Caki2 (cell line): ENCODE measurements around the gene FAM13C. TPM values are rescaled to one million over a fixed set of nuclear protein-coding genes. Genes with fewer than 3 reads are reported as not detected.

Source experiments
- DNase-seq: peaks from one replicate; pipeline ENCODE4 v3.0.0-alpha.2; 2015; ENCODE audit warnings: low read depth
- in situ Hi-C: cut with HindIII; loops from 2 replicates; pipeline ENCODE4 v1.10.0; 2016; ENCODE audit warnings: low sequenced_read_pairs, low pct_unique_long_range_greater_than_20kb, mixed read lengths
- total RNA-seq: library from RNA; depleted of rRNA; stranded (reverse); fragments of >200 nt; shearing (Covaris generic); gene quantifications from 2 replicates; pipeline ENCODE4 v1.2.3, GENCODE V29; 2014; ENCODE audit warnings: low replicate concordance

Gene FAM13C
- total RNA-seq, 1 experiment from 2014 or later: not detected

GRCh38 chr10:59366290-59366689, 3.9 kb upstream of the FAM13C start:
- in situ Hi-C loops: no loop called here
- no peak for DNase-seq

DNA sequence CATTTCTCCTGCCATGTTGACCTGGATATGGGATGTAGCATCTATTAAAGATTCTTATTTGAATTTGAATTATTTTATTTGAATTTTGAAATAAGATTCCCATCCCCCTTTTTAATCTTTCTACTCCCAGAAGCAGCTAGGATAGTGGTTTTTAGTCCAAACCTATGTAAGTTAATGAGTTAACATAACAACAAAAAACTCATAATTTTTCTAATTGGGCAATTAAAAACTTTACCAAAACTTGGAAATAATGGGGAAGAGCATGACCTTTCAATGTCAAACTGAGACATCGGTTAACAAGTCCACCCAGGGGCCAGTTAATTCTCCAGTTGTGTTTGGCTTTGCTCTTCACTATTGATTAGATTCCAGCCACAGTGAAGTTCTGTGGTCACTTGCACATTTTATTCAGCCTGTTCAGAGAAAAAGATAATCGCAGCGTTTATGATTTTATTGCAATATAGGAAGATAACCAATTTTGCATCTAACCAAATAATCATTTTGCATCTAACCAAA, 1.2 kb upstream of the FAM13C start:
- no peak for DNase-seq
- in situ Hi-C loops: no loop called here

DNA sequence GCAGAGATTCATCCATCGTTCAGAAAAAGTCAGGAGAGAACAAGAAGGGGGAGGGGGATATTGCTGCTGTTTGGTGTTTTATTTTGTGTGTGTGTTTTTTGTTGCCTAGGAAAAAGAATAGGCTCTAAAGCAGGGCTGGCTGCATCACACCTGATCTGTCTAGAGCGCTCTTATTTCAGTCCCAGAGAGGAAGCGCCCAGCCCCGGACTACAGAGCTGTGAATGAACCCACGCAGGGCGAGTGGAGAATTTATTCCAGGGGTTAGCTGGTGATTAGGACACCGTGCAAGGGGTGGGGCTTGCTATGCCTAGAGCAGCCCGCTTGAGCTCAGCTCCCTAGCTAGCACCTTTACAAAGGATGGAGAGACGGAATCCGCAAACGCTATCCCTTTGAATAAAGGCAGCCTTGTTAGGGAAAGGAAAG, 621 bp upstream of the FAM13C start:
- in situ Hi-C loops: no loop called here
- peak; percentile 22 for DNase-seq

GRCh38 chr10:59361663-59362143, 646 bp downstream of the FAM13C start:
- in situ Hi-C loops: no loop called here

GRCh38 chr10:59360605-59361405, 1.5 kb downstream of the FAM13C start:
- in situ Hi-C loops: no loop called here
- DNase-seq: no peak

More at GRCh38 chr10:59361663-59362143, 646 bp downstream of the FAM13C start:
- no peak for DNase-seq

DNA sequence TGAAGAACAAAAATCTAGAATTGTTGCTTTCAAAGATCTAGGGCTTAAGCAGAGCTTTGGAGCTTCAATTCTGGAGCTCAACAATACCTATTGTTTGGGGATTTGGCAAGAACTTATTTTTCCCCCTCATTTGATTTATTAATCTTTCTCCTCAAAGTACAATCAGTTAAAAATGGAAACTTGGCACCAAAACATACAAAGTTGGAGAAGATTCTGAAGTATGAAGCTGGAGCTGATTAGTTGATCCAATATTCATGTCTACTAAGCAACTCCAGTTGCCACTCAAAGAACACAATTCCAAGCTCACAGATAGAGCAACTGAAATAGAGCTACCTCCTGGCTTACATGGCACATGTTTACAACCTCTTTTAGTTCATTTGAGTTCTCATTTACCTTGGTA, 3.8 kb downstream of the FAM13C start:
- DNase-seq: no peak
- in situ Hi-C loops: no loop called here

DNA sequence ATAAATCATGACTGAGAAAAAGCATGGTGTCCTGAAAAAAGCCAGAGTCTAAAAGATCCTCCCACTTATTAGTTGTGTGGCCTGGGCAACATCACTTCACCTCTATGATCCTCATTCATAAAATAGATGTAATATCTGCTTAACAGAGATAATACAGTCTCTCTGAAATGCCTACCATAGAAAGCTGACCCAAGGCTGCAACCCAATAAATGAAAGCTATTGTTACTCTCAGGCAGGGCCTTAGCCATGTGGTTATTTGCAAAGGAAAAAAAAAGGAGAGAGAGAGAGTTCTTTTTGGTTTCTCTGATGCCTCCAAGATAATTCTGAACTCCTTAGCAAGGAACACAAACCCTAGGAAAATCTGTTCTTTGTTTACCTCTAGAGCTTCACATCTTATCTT, 7.9 kb downstream of the FAM13C start:
- in situ Hi-C loops: no loop called here
- no peak for DNase-seq

GRCh38 chr10:59350558-59350957, 11.8 kb downstream of the FAM13C start:
- no peak for DNase-seq
- in situ Hi-C loops: no loop called here

GRCh38 chr10:59346321-59346720, 16.0 kb downstream of the FAM13C start:
- DNase-seq: no peak
- in situ Hi-C loops: no loop called here

DNA sequence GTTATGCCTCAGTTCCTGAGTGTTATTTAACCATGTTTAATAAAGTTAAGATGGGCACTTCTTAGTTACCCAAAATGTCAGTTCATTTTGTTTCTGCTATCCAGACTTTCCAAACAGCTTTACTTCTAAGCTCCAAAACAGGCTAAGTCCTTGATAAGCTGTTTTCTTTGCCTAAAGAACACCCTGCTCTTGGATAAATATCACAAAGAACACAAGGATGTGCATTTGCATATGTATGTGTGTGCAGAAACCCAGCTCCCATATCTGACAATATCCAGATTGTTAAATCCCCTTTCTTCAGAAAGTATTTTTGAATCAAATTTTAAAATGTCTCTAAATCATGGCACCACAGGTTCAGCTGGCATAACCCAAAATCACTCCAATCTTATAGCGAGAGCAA, 19.6 kb downstream of the FAM13C start:
- no peak for DNase-seq
- in situ Hi-C loops: no loop called here

GRCh38 chr10:59342000-59342399, 20.3 kb downstream of the FAM13C start:
- no peak for DNase-seq
- in situ Hi-C loops: no loop called here

- no peak for DNase-seq
- in situ Hi-C loops: no loop called here
Measured at GRCh38 chr10:59340285-59340684, 22.1 kb downstream of the FAM13C start.

- in situ Hi-C loops: no loop called here
- no peak for DNase-seq
Measured at GRCh38 chr10:59339351-59339750, 23.0 kb downstream of the FAM13C start.

- in situ Hi-C loops: no loop called here
- DNase-seq: no peak
Measured at GRCh38 chr10:59337201-59337652, 25.1 kb downstream of the FAM13C start.

DNA sequence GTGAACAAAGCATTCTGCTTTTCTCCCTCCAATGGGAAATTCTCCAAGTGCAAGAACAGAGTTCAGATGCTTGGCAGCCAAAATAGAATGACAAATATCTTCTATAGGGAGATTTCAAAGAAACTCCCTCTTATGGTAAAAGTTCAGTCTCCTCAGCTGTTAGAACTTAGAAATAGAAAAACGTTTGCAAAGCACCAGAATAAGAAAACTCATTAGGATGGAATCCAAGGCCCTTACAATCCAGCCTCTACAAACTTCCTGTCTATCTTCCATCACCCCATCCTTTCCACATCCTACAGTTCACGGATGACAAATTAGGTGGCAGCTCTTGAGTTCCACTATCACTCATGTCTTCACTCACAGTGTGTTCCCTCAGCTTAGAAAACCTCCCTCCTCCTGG, 25.7 kb downstream of the FAM13C start:
- DNase-seq: no peak
- in situ Hi-C loops: no loop called here

- in situ Hi-C loops: no loop called here
- DNase-seq: no peak
Measured at GRCh38 chr10:59335497-59335896, 26.9 kb downstream of the FAM13C start.

- in situ Hi-C loops: no loop called here
Measured at GRCh38 chr10:59333701-59334100, 28.6 kb downstream of the FAM13C start.

DNA sequence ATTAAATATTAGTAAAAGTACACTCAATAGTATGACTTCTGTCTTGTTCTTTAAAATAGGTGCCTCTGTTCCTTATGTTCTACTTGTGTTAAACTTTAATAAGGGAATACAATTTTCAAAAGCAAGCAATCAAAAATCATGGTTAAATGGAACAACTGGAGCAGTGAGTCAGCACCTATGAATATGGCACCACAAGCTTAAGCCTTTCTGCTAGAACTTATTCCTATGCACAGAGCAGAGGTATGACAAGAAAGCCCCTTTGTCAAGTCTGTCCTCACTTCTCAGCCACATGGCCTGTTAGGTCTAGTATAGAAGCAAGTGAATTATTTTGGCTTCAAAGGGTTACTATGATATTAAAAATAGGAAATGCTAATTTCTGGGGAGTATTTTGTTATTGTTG, 29.8 kb downstream of the FAM13C start:
- no peak for DNase-seq
- in situ Hi-C loops: no loop called here

More at GRCh38 chr10:59333701-59334100, 28.6 kb downstream of the FAM13C start:
- no peak for DNase-seq

DNA sequence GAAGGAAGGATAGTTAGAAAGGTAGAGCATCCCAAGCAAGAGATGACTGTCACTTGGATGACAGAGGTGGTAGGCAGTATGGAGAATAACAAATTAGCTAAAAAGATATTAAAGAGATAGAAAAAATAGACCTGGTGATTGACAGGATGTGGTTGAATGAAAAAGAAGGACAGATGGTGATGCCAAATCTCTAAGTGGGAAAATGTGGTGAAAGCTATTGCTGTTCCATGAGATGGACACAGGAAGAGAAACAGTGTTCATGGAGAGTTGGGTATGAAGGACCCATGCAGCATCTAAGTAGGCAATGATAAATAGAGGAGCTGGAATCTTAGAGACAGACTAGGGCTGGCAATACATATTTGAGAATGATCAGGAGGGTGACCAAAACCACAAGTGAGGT, 30.7 kb downstream of the FAM13C start:
- in situ Hi-C loops: no loop called here

DNA sequence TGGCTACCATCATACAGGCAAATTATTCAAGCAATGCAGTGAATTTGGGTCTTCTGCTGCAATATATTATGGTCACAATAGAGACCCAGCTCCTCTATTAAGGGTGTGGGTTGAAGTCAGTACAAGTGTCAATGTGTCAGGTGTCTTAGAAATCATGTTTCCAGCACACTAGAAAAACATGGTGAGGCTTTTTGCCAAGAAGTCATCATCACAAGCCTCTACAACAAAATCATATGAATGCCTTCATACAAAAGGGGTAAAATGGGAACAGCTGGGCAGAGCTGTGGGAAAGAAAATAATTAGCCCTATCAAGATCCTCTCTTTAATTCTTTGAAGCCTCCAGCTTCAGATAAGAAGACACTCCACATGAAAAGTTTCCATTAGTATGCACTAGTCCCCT, 37.2 kb downstream of the FAM13C start:
- in situ Hi-C loops: no loop called here
- DNase-seq: no peak

More for the DNA sequence above, 30.7 kb downstream of the FAM13C start:
- DNase-seq: no peak
